ENCODE measurements around the gene DOK7. TPM values are rescaled to one million over a fixed set of nuclear protein-coding genes. Genes with fewer than 3 reads are reported as not detected.

DOK7 gene
- total RNA-seq, 1 donor, result not detected

GRCh38 chr4:3426465-3427133 is 36.5 kb upstream of the DOK7 start:
- no peak for TF ChIP-seq CTCF (IDR thresholded peaks at IDR 0.05; ENCODE audit: insufficient read depth, low read depth, low read length)
- H3K4me3 ChIP-seq (ENCODE audit: low read depth, low read length), result no peak overlapping the region
- no peak for DNase-seq (ENCODE audit: low read depth)

GRCh38 chr4:3427134-3427476 is 36.0 kb upstream of the DOK7 start:
- DNase-seq (ENCODE audit: low read depth), result no peak
- no peak overlapping the region for H3K4me3 ChIP-seq (ENCODE audit: low read depth, low read length)
- TF ChIP-seq CTCF (IDR thresholded peaks at IDR 0.05; ENCODE audit: insufficient read depth, low read depth, low read length), result no peak

GRCh38 chr4:3427706-3428446 is 35.2 kb upstream of the DOK7 start:
- H3K4me3 ChIP-seq (ENCODE audit: low read depth, low read length), result no peak overlapping the region
- TF ChIP-seq CTCF (IDR thresholded peaks at IDR 0.05; ENCODE audit: insufficient read depth, low read depth, low read length), result no peak
- DNase-seq (ENCODE audit: low read depth), result no peak

- no peak overlapping the region for H3K4me3 ChIP-seq (ENCODE audit: low read depth, low read length)
- no peak for TF ChIP-seq CTCF (IDR thresholded peaks at IDR 0.05; ENCODE audit: insufficient read depth, low read depth, low read length)
- DNase-seq (ENCODE audit: low read depth), result no peak
These were observed 33.5 kb upstream of the DOK7 start for GRCh38 chr4:3429651-3430050.

- no peak for DNase-seq (ENCODE audit: low read depth)
- TF ChIP-seq CTCF (IDR thresholded peaks at IDR 0.05; ENCODE audit: insufficient read depth, low read depth, low read length), result no peak
- H3K4me3 ChIP-seq (ENCODE audit: low read depth, low read length), result no peak overlapping the region
These were observed 32.6 kb upstream of the DOK7 start for GRCh38 chr4:3430524-3430923.

- DNase-seq (ENCODE audit: low read depth), result no peak
- no peak overlapping the region for H3K4me3 ChIP-seq (ENCODE audit: low read depth, low read length)
- no peak for TF ChIP-seq CTCF (IDR thresholded peaks at IDR 0.05; ENCODE audit: insufficient read depth, low read depth, low read length)
These were observed 31.6 kb upstream of the DOK7 start for GRCh38 chr4:3431446-3431993.

All from fibroblast of villous mesenchyme (primary cell).